SK-N-SH (cell line): ENCODE data around the gene ANKRD40. TPM values are rescaled to one million over a fixed set of nuclear protein-coding genes. Genes with fewer than 3 reads are reported as not detected.

ENCODE experiments used
- CTCF ChIA-PET: fragments of 300-600, 350-600 bp; formaldehyde crosslinking; extraction: SDS; loops from one replicate; lab custom pipeline; 2021; lab: Yijun Ruan, JAX
- POLR2A ChIA-PET: fragments of 350-600 bp; sonication (Branson Sonifier 250); formaldehyde crosslinking; extraction: SDS; loops from one replicate; lab custom pipeline; 2020; ENCODE audit warnings: antibody characterized with exemption, inconsistent platforms; lab: Yijun Ruan, JAX
- DNase-seq: peaks from one replicate; pipeline ENCODE4 v3.0.0; 2012
- H2AFZ ChIP-seq: fragments of 200-600 bp; sonication (generic); 2 replicates; pipeline ENCODE4 v1.8.1; 2016; ENCODE audit warnings: antibody characterized with exemption, mild to moderate bottlenecking, low read depth
- H3F3A ChIP-seq: fragments of 200-600 bp; sonication (generic); replicated peaks from 2 replicates; pipeline ENCODE3; 2016; ENCODE audit warnings: antibody characterized with exemption, mild to moderate bottlenecking; ENCODE audit not compliant: insufficient read depth
- H3K27ac ChIP-seq, 2 experiments: fragments of 200-500 bp in 1 of 2; fragments of 200-600 bp in 1 of 2; sonication (Bioruptor generic) in 1 of 2; sonication (generic), shearing (Covaris generic) in 1 of 2; 2 replicates each; pipeline versions ENCODE4 v1.5.1 to v1.6.1; 2014 to 2016; ENCODE audit warnings: low read depth in 2 of 2, inconsistent platforms in 1 of 2, low read length in 1 of 2, mild to moderate bottlenecking in 1 of 2, mixed read lengths in 1 of 2
- H3K27me3 ChIP-seq: fragments of 200-600 bp; sonication (generic), shearing (Covaris generic); 2 replicates; pipeline ENCODE4 v1.6.1; 2016; ENCODE audit warnings: mixed run types; ENCODE audit not compliant: insufficient read depth
- H3K36me3 ChIP-seq, 2 experiments: fragments of 200-500 bp in 1 of 2; fragments of 200-600 bp in 1 of 2; sonication (Bioruptor generic) in 1 of 2; sonication (generic) in 1 of 2; replicated peaks in 1 of 2; 2 replicates each; pipeline versions ENCODE3 to v1.5.1; 2014 to 2016; ENCODE audit warnings: low read length in 1 of 2, mild to moderate bottlenecking in 1 of 2; ENCODE audit not compliant: insufficient read depth in 2 of 2, control insufficient read depth in 1 of 2
- H3K4me1 ChIP-seq, 2 experiments: fragments of 200-500 bp in 1 of 2; fragments of 200-600 bp in 1 of 2; sonication (Bioruptor generic) in 1 of 2; sonication (generic), shearing (Covaris generic) in 1 of 2; 2 replicates each; pipeline versions ENCODE4 v1.5.1 to v1.6.1; 2014 to 2016; ENCODE audit warnings: low read depth in 1 of 2, low read length in 1 of 2, mixed run types in 1 of 2; ENCODE audit not compliant: insufficient read depth in 2 of 2, control insufficient read depth in 1 of 2
- H3K4me2 ChIP-seq: fragments of 200-600 bp; sonication (generic), shearing (Covaris generic); 2 replicates; pipeline ENCODE4 v1.6.1; 2017; ENCODE audit warnings: mixed run types
- H3K4me3 ChIP-seq, 2 experiments: fragments of 200-500 bp in 1 of 2; fragments of 200-600 bp in 1 of 2; sonication (Bioruptor generic) in 1 of 2; sonication (generic), shearing (Covaris generic) in 1 of 2; 2 replicates each; pipeline versions ENCODE4 v1.5.1 to v1.8.1; 2014 to 2016; ENCODE audit warnings: low read depth in 2 of 2, inconsistent platforms in 1 of 2, low read length in 1 of 2, mild to moderate bottlenecking in 1 of 2, mixed read lengths in 1 of 2, moderate library complexity in 1 of 2
- H3K79me2 ChIP-seq: fragments of 200-600 bp; sonication (generic); 2 replicates; pipeline ENCODE4 v1.8.1; 2017; ENCODE audit warnings: mild to moderate bottlenecking; ENCODE audit not compliant: insufficient read depth
- H3K9ac ChIP-seq: fragments of 200-600 bp; sonication (generic); 2 replicates; pipeline ENCODE4 v1.6.1; 2017; ENCODE audit warnings: mixed run types
- H3K9me2 ChIP-seq: fragments of 200-600 bp; sonication (generic); 2 replicates; pipeline ENCODE4 v1.6.1; 2017; ENCODE audit warnings: mixed run types
- H3K9me3 ChIP-seq: fragments of 200-600 bp; sonication (generic); 2 replicates; pipeline ENCODE4 v1.6.1; 2017; ENCODE audit warnings: mixed run types, mild to moderate bottlenecking, moderate library complexity
- H4K20me1 ChIP-seq: fragments of 200-600 bp; sonication (generic); 2 replicates; pipeline ENCODE4 v1.6.1; 2017; ENCODE audit warnings: mild to moderate bottlenecking, mixed run types; ENCODE audit not compliant: insufficient read depth
- CTCF ChIP-seq: fragments of 200-600 bp; sonication (generic); IDR thresholded peaks from 2 replicates; pipeline ENCODE4 v1.6.1; 2017; ENCODE audit warnings: antibody characterized with exemption, mild to moderate bottlenecking, moderate library complexity
- IRF3 ChIP-seq: fragments of 150-350 bp; IDR thresholded peaks from 2 replicates; pipeline ENCODE4 v1.6.1; 2016; ENCODE audit warnings: mild to moderate bottlenecking, low read depth, low read length
- JUND ChIP-seq: IDR thresholded peaks from 2 replicates; pipeline ENCODE4 v1.4.0; 2012
- POLR2AphosphoS5 ChIP-seq: IDR thresholded peaks from 2 replicates; pipeline ENCODE4 v1.6.1; 2012; ENCODE audit warnings: low read depth, low read length
- TEAD4 ChIP-seq: IDR thresholded peaks from 2 replicates; pipeline ENCODE4 v1.4.0; 2012; ENCODE audit warnings: mild to moderate bottlenecking, borderline replicate concordance; ENCODE audit not compliant: insufficient read depth
- WGBS: methylation state at CpG from one replicate; pipeline ENCODE4 v1.1.6; 2017; ENCODE audit warnings: low lambda C conversion rate; 5-methylcytosine and 5-hydroxymethylcytosine counted together
- polyA plus RNA-seq, 3 experiments: library from polyadenylated mRNA; depleted of rRNA; stranded (reverse); fragments of >200 nt; gene quantifications; 2 replicates each; pipeline ENCODE4 v1.2.3, GENCODE V29; 2012

Gene ANKRD40
- polyA plus RNA-seq, 1 of the 3 experiments (the other 2 are of a cell fraction): 33.6 TPM

- H3K4me3 ChIP-seq: no peak overlapping the region
- peak overlapping the region; percentile 55 to 67 for H3K27ac ChIP-seq
- H2AFZ ChIP-seq: no peak overlapping the region
- H3K9me2 ChIP-seq: no peaks in the 10 kb centered on the region
- ChIA-PET POLR2A (interaction anchor here (1.1 kb wide), 1 partner anchor 65 kb away, joined by 3 read pairs; no protein-coding TSS in a partner anchor), CTCF (interaction anchor here (1.2 to 21.2 kb wide), 9 partner anchors 9 to 214 kb away, joined by 3 to 799 read pairs (median 5); partner anchors contain the start of genes ABCC3 and SPATA20)
- H3K4me2 ChIP-seq: peak overlapping the region; percentile 55
- no peaks in the 10 kb centered on the region for H3K27me3 ChIP-seq
- no peak for TF ChIP-seq TEAD4
- no peak for TF ChIP-seq IRF3
- TF ChIP-seq JUND: no peak
- H3K9me3 ChIP-seq: no peaks in the 10 kb centered on the region
- 0 out of 2 replicates have a peak overlapping the region, but pooled peaks have one; percentile 9 for H3K9ac ChIP-seq
- H3K79me2 ChIP-seq: no peaks in the 10 kb centered on the region
- 82% methylated on average over 5 of the region's 5 CpGs for WGBS
- peaks cover 53% of the 10 kb centered on the region for H3F3A ChIP-seq
- peaks cover 48 to 60% of the 10 kb centered on the region in 2 experiments for H3K36me3 ChIP-seq
- peaks cover 40 to 46% of the 10 kb centered on the region in 2 experiments for H3K4me1 ChIP-seq
- peaks cover 4% of the 10 kb centered on the region; the same call in 1 of the 2 replicates for H4K20me1 ChIP-seq
- no peak for DNase-seq
These were observed 14.6 kb downstream of the ANKRD40 start for GRCh38 chr17:50693036-50693682.

- Histone ChIP-seq H3K36me3 (peaks cover 41 to 54% of the 10 kb centered on the region in 2 experiments), H3K79me2 (no peaks in the 10 kb centered on the region), H3K9ac (no peak overlapping the region), H3K4me1 (peaks cover 40 to 48% of the 10 kb centered on the region in 2 experiments), H3K4me3 (no peak overlapping the region), H3K27me3 (no peaks in the 10 kb centered on the region), H3K9me3 (no peaks in the 10 kb centered on the region), H2AFZ (no peak overlapping the region), H3F3A (peaks cover 47% of the 10 kb centered on the region), H4K20me1 (peaks cover 4% of the 10 kb centered on the region; the same call in 1 of the 2 replicates), H3K27ac (peak overlapping the region; percentile 55 to 67; a peak in 3 of 4 replicates), H3K4me2 (peak overlapping the region; percentile 55; the same call in 1 of the 2 replicates), H3K9me2 (no peaks in the 10 kb centered on the region)
- ChIA-PET CTCF (interaction anchor here (1.2 to 21.2 kb wide), 9 partner anchors 8 to 278 kb away, joined by 3 to 799 read pairs (median 5); partner anchors contain the start of genes ABCC3 and SPATA20), POLR2A (interaction anchor here (1.1 kb wide), 1 partner anchor 65 kb away, joined by 3 read pairs; no protein-coding TSS in a partner anchor)
- TF ChIP-seq POLR2AphosphoS5 (peak; percentile 3; the same call in 1 of the 2 replicates), CTCF (no peak)
- WGBS: 72% methylated on average over 6 of the region's 6 CpGs
- no peak for DNase-seq
These were observed 15.2 kb downstream of the ANKRD40 start for GRCh38 chr17:50692448-50693035.
